C4-2B (cell line): ENCODE data around the gene ARMH1.
"Not testable (repeated sequence)": the region's sequence is repeated elsewhere in the genome, so short reads cannot be mapped to it uniquely, and the experiment has no call there.

ENCODE experiments used
- CTCF ChIP-seq: fragments of 450-650 bp; conservative IDR thresholded peaks from 2 replicates; pipeline ENCODE4 v1.5.1; 2017; ENCODE audit warnings: mild to moderate bottlenecking
- ZFX ChIP-seq: fragments of 450-650 bp; IDR thresholded peaks from 2 replicates; pipeline ENCODE4 v1.6.1; 2017

- not testable (repeated sequence) for TF ChIP-seq CTCF, ZFX
Observed at GRCh38 chr1:44738953-44739306, 64.4 kb downstream of the ARMH1 start.
